Upper lobe of left lung (tissue), 6 donors: ENCODE measurements around the gene ALDH5A1. TPM values are rescaled to one million over a fixed set of nuclear protein-coding genes. Genes with fewer than 3 reads are reported as not detected.

Source experiments
- ATAC-seq, 2 donors: fragments of 200-7000 bp; cut with Tn5 transposase; one replicate each; pipeline ENCODE4 v1.9.1; 2022; ENCODE audit warnings: mild to moderate bottlenecking in 2 of 2, moderate library complexity in 2 of 2; ENCODE audit not compliant: low FRiP score in 2 of 2
- DNase-seq, 2 donors: peaks; one replicate each; pipeline ENCODE4 v3.0.0-alpha.2; 2019 to 2020
- H3K27ac ChIP-seq, 4 donors: fragments of 200-600 bp; sonication (generic); one replicate each; pipeline ENCODE4 v1.5.1; 2016 to 2019
- H3K27me3 ChIP-seq, 4 donors: fragments of 200-600 bp; sonication (generic); one replicate each; pipeline ENCODE4 v1.5.1; 2017 to 2019
- H3K36me3 ChIP-seq, 4 donors: fragments of 200-600 bp; sonication (generic); one replicate each; pipeline ENCODE4 v1.5.1; 2016 to 2019
- H3K4me1 ChIP-seq, 4 donors: fragments of 200-600 bp; sonication (generic); one replicate each; pipeline ENCODE4 v1.5.1; 2018 to 2019
- H3K4me3 ChIP-seq, 4 donors: fragments of 200-600 bp; sonication (generic); one replicate each; pipeline ENCODE4 v1.5.1; 2017 to 2019; ENCODE audit warnings: mild to moderate bottlenecking in 2 of 4, moderate library complexity in 1 of 4
- H3K9me3 ChIP-seq, 4 donors: fragments of 200-600 bp; sonication (generic); one replicate each; pipeline ENCODE4 v1.5.1; 2018 to 2019
- CTCF ChIP-seq, 6 experiments: fragments of 450-650 bp in 4 of 6; fragments of 200-600 bp in 2 of 6; sonication (generic) in 2 of 6; IDR thresholded peaks; one replicate each; pipeline ENCODE4 v1.5.1; 2016 to 2019; ENCODE audit warnings: antibody characterized with exemption in 6 of 6
- EP300 ChIP-seq, 4 donors: sonication (generic); formaldehyde crosslinking; IDR thresholded peaks; one replicate each; pipeline ENCODE4 v1.5.1; 2017; ENCODE audit warnings: antibody characterized with exemption in 4 of 4, control low read depth in 2 of 4
- POLR2A ChIP-seq, 4 donors: fragments of 450-650 bp; IDR thresholded peaks; one replicate each; pipeline ENCODE4 v1.5.1; 2016 to 2017; ENCODE audit warnings: antibody characterized with exemption in 4 of 4, mild to moderate bottlenecking in 2 of 4
- POLR2AphosphoS5 ChIP-seq, 2 donors: sonication (generic); formaldehyde crosslinking; IDR thresholded peaks; one replicate each; pipeline ENCODE4 v1.5.1; 2017; ENCODE audit warnings: antibody characterized with exemption in 2 of 2
- WGBS, 2 donors: methylation state at CpG; one replicate each; pipeline ENCODE4 v1.1.5; 2017 to 2018; 5-methylcytosine and 5-hydroxymethylcytosine counted together
- total RNA-seq, 6 donors: library from RNA; depleted of rRNA in 4 of 6; stranded (reverse); fragments of >200 nt in 4 of 6; gene quantifications; one replicate each; pipeline versions ENCODE4 v1.1.0 to v1.2.1, GENCODE V29; 2016 to 2021
- donor health status: DM: no; HTN: no; CAD: no; lungs with moderate emphysema.
- donor health status: DM: no; HTN: yes; CAD: no; lungs with severe emphysema.

The ALDH5A1 gene
- total RNA-seq, 6 donors from 2014 or later: 7.3 to 21.1 (median 12.4) TPM

- no peaks in the 10 kb centered on the region for H3K36me3 ChIP-seq
- no peaks in the 10 kb centered on the region for H3K9me3 ChIP-seq
- H3K27ac ChIP-seq: no peak overlapping the region
- DNase-seq: no peak
- no peaks in the 10 kb centered on the region for H3K27me3 ChIP-seq
- no peak for TF ChIP-seq EP300 (IDR thresholded peaks at IDR 0.05)
- TF ChIP-seq POLR2AphosphoS5 (IDR thresholded peaks at IDR 0.05): no peak
- TF ChIP-seq POLR2A (IDR thresholded peaks at IDR 0.05): no peak
- TF ChIP-seq CTCF (IDR thresholded peaks at IDR 0.05): no peak
- H3K4me1 ChIP-seq: no peaks in the 10 kb centered on the region
- WGBS, 2 donors: 91 to 97% methylated on average over 4 of the region's 4 CpGs
- no peak for ATAC-seq
- H3K4me3 ChIP-seq: no peak overlapping the region
These were observed 39.7 kb upstream of the ALDH5A1 start for GRCh38 chr6:24455061-24455460.

GRCh38 chr6:24458134-24458533 is 36.6 kb upstream of the ALDH5A1 start:
- Histone ChIP-seq H3K36me3 (no peaks in the 10 kb centered on the region), H3K4me3 (no peak overlapping the region), H3K9me3 (no peaks in the 10 kb centered on the region), H3K27me3 (no peaks in the 10 kb centered on the region), H3K4me1 (no peaks in the 10 kb centered on the region), H3K27ac (no peak overlapping the region)
- 65 to 94% methylated on average over 3 to 4 of the region's 4 CpGs for WGBS, 2 donors
- TF ChIP-seq CTCF (IDR thresholded peaks at IDR 0.05) (no peak), POLR2AphosphoS5 (IDR thresholded peaks at IDR 0.05) (no peak), POLR2A (IDR thresholded peaks at IDR 0.05) (no peak), EP300 (IDR thresholded peaks at IDR 0.05) (no peak)
- no peak for DNase-seq
- no peak for ATAC-seq

- TF ChIP-seq CTCF (IDR thresholded peaks at IDR 0.05): no peak
- TF ChIP-seq EP300 (IDR thresholded peaks at IDR 0.05): no peak
- TF ChIP-seq POLR2AphosphoS5 (IDR thresholded peaks at IDR 0.05): no peak
- no peak for TF ChIP-seq POLR2A (IDR thresholded peaks at IDR 0.05)
- H3K9me3 ChIP-seq: no peaks in the 10 kb centered on the region
- H3K27me3 ChIP-seq: no peaks in the 10 kb centered on the region
- H3K4me1 ChIP-seq: no peaks in the 10 kb centered on the region
- H3K4me3 ChIP-seq: no peak overlapping the region
- DNase-seq: no peak
- no peak for ATAC-seq
- no peaks in the 10 kb centered on the region for H3K36me3 ChIP-seq
- 83 to 89% methylated on average over 2 of the region's 2 CpGs for WGBS, 2 donors
- H3K27ac ChIP-seq: no peak overlapping the region
These were observed 35.8 kb upstream of the ALDH5A1 start for GRCh38 chr6:24458941-24459340.

- no peaks in the 10 kb centered on the region for H3K9me3 ChIP-seq
- no peaks in the 10 kb centered on the region for H3K4me1 ChIP-seq
- no peaks in the 10 kb centered on the region for H3K36me3 ChIP-seq
- H3K27me3 ChIP-seq: no peaks in the 10 kb centered on the region
- DNase-seq (no peak), ATAC-seq (no peak)
- 93 to 97% methylated on average over 4 of the region's 4 CpGs for WGBS, 2 donors
- H3K27ac ChIP-seq: no peak overlapping the region
- TF ChIP-seq CTCF (IDR thresholded peaks at IDR 0.05) (no peak), POLR2A (IDR thresholded peaks at IDR 0.05) (no peak), EP300 (IDR thresholded peaks at IDR 0.05) (no peak), POLR2AphosphoS5 (IDR thresholded peaks at IDR 0.05) (no peak)
- H3K4me3 ChIP-seq: no peak overlapping the region
These were observed 33.8 kb upstream of the ALDH5A1 start for GRCh38 chr6:24460966-24461365.

GRCh38 chr6:24464253-24465038 is 30.3 kb upstream of the ALDH5A1 start:
- Histone ChIP-seq H3K9me3 (no peaks in the 10 kb centered on the region), H3K27me3 (no peaks in the 10 kb centered on the region), H3K4me1 (no peaks in the 10 kb centered on the region), H3K27ac (no peak overlapping the region), H3K4me3 (no peak overlapping the region), H3K36me3 (no peaks in the 10 kb centered on the region)
- ATAC-seq (no peak), DNase-seq (no peak)
- no peak for TF ChIP-seq POLR2AphosphoS5 (IDR thresholded peaks at IDR 0.05)
- 86 to 90% methylated on average over 11 of the region's 11 CpGs for WGBS, 2 donors
